HUES64 (cell line): Measurements from ENCODE around the gene TPST1.
A peak's percentile ranks its signal among the peaks of the same experiment; 100 is the strongest.

Source experiments
- H3K27ac ChIP-seq: 2 replicates; pipeline ENCODE4 v1.7.0; 2013; ENCODE audit warnings: low read depth, low read length, inconsistent platforms
- H3K27me3 ChIP-seq: 2 replicates; pipeline ENCODE4 v1.6.1; 2013; ENCODE audit warnings: mild to moderate bottlenecking, low read length; ENCODE audit not compliant: insufficient read depth
- H3K36me3 ChIP-seq: 2 replicates; pipeline ENCODE4 v1.6.1; 2013; ENCODE audit warnings: mild to moderate bottlenecking, low read length; ENCODE audit not compliant: insufficient read depth
- H3K4me1 ChIP-seq: 2 replicates; pipeline ENCODE4 v1.6.1; 2013; ENCODE audit warnings: mild to moderate bottlenecking, low read length, moderate library complexity; ENCODE audit not compliant: insufficient read depth
- H3K4me3 ChIP-seq: 2 replicates; pipeline ENCODE4 v1.5.1; 2013; ENCODE audit warnings: mild to moderate bottlenecking, low read length, moderate library complexity
- H3K9ac ChIP-seq: 2 replicates; pipeline ENCODE4 v1.6.1; 2013; ENCODE audit warnings: mild to moderate bottlenecking, low read depth, low read length
- H3K9me3 ChIP-seq: 2 replicates; pipeline ENCODE4 v1.6.1; 2013; ENCODE audit warnings: low read depth, low read length; ENCODE audit not compliant: insufficient read depth
- WGBS: fragments of 150-250, 120-280 bp; methylation state at CpG from one replicate; pipeline ENCODE4 v1.1.7; 2013; ENCODE audit warnings: missing lambda C conversion rate; 5-methylcytosine and 5-hydroxymethylcytosine counted together

TPST1 gene

GRCh38 chr7:66239467-66239856, 34.3 kb downstream of the TPST1 start:
- H3K27ac ChIP-seq = no peak overlapping the region
- no peaks in the 10 kb centered on the region for H3K27me3 ChIP-seq
- no peak overlapping the region for H3K9ac ChIP-seq
- peaks cover 3% of the 10 kb centered on the region; the same call in 1 of the 2 replicates for H3K36me3 ChIP-seq
- H3K9me3 ChIP-seq = no peaks in the 10 kb centered on the region
- H3K4me1 ChIP-seq = peaks cover 5% of the 10 kb centered on the region; the same call in 1 of the 2 replicates
- no CpG with 5 or more reads among the region's 1 CpG for WGBS
- no peak overlapping the region for H3K4me3 ChIP-seq

- WGBS = 87% methylated on average over 2 of the region's 2 CpGs
- Histone ChIP-seq H3K27ac (no peak overlapping the region), H3K9me3 (no peaks in the 10 kb centered on the region), H3K4me3 (no peak overlapping the region), H3K9ac (no peak overlapping the region), H3K4me1 (0 out of 2 replicates have a peak, but pooled peaks cover 2% of the 10 kb centered on the region), H3K36me3 (peaks cover 3% of the 10 kb centered on the region; the same call in 1 of the 2 replicates), H3K27me3 (no peaks in the 10 kb centered on the region)
These were observed 39.9 kb downstream of the TPST1 start for GRCh38 chr7:66245008-66245407.

GRCh38 chr7:66246554-66247171, 41.5 kb downstream of the TPST1 start:
- no peaks in the 10 kb centered on the region for H3K27me3 ChIP-seq
- no peaks in the 10 kb centered on the region for H3K36me3 ChIP-seq
- no peak overlapping the region for H3K4me3 ChIP-seq
- H3K27ac ChIP-seq = no peak overlapping the region
- 0 out of 2 replicates have a peak, but pooled peaks cover 2% of the 10 kb centered on the region for H3K4me1 ChIP-seq
- H3K9me3 ChIP-seq = no peaks in the 10 kb centered on the region
- WGBS = 71% methylated on average over 2 of the region's 2 CpGs
- H3K9ac ChIP-seq = no peak overlapping the region

GRCh38 chr7:66247380-66248078, 42.4 kb downstream of the TPST1 start:
- Histone ChIP-seq H3K27me3 (no peaks in the 10 kb centered on the region), H3K4me1 (0 out of 2 replicates have a peak, but pooled peaks cover 2% of the 10 kb centered on the region), H3K9ac (no peak overlapping the region), H3K27ac (no peak overlapping the region), H3K9me3 (no peaks in the 10 kb centered on the region), H3K36me3 (no peaks in the 10 kb centered on the region), H3K4me3 (no peak overlapping the region)
- WGBS = over 99% methylated on average over 4 of the region's 4 CpGs

GRCh38 chr7:66250711-66251110, 45.6 kb downstream of the TPST1 start:
- 93% methylated on average over 3 of the region's 3 CpGs for WGBS
- H3K9ac ChIP-seq = no peak overlapping the region
- no peak overlapping the region for H3K27ac ChIP-seq

GRCh38 chr7:66255534-66256100, 50.5 kb downstream of the TPST1 start:
- peaks cover 16% of the 10 kb centered on the region for H3K4me1 ChIP-seq
- H3K9ac ChIP-seq = no peak overlapping the region
- H3K27ac ChIP-seq = no peak overlapping the region
- H3K27me3 ChIP-seq = no peaks in the 10 kb centered on the region
- H3K9me3 ChIP-seq = no peaks in the 10 kb centered on the region
- H3K36me3 ChIP-seq = no peaks in the 10 kb centered on the region
- no peak overlapping the region for H3K4me3 ChIP-seq

More at GRCh38 chr7:66250711-66251110, 45.6 kb downstream of the TPST1 start:
- Histone ChIP-seq H3K36me3 (no peaks in the 10 kb centered on the region), H3K4me3 (no peak overlapping the region), H3K27me3 (no peaks in the 10 kb centered on the region), H3K4me1 (no peaks in the 10 kb centered on the region), H3K9me3 (no peaks in the 10 kb centered on the region)

- no peak overlapping the region for H3K4me3 ChIP-seq
- no peaks in the 10 kb centered on the region for H3K27me3 ChIP-seq
- H3K9me3 ChIP-seq = no peaks in the 10 kb centered on the region
- peaks cover 16% of the 10 kb centered on the region for H3K4me1 ChIP-seq
- H3K36me3 ChIP-seq = no peaks in the 10 kb centered on the region
- WGBS = 45% methylated on average over 1 of the region's 1 CpG
- H3K9ac ChIP-seq = no peak overlapping the region
- H3K27ac ChIP-seq = no peak overlapping the region
These were observed 51.1 kb downstream of the TPST1 start for GRCh38 chr7:66256281-66256680.

- WGBS = 87% methylated on average over 4 of the region's 4 CpGs
- H3K4me3 ChIP-seq = no peak overlapping the region
- H3K36me3 ChIP-seq = no peaks in the 10 kb centered on the region
- H3K27ac ChIP-seq = no peak overlapping the region
- no peak overlapping the region for H3K9ac ChIP-seq
- no peaks in the 10 kb centered on the region for H3K27me3 ChIP-seq
- H3K4me1 ChIP-seq = peaks cover 16% of the 10 kb centered on the region
- no peaks in the 10 kb centered on the region for H3K9me3 ChIP-seq
These were observed 52.3 kb downstream of the TPST1 start for GRCh38 chr7:66257481-66257880.

- Histone ChIP-seq H3K9me3 (no peaks in the 10 kb centered on the region), H3K4me3 (no peak overlapping the region), H3K36me3 (no peaks in the 10 kb centered on the region), H3K27ac (0 out of 2 replicates have a peak overlapping the region, but pooled peaks have one; percentile 1), H3K27me3 (no peaks in the 10 kb centered on the region), H3K9ac (no peak overlapping the region), H3K4me1 (peaks cover 16% of the 10 kb centered on the region)
- 50% methylated on average over 5 of the region's 5 CpGs for WGBS
These were observed 53.3 kb downstream of the TPST1 start for GRCh38 chr7:66258409-66258808.

- H3K4me1 ChIP-seq = peaks cover 16% of the 10 kb centered on the region
- no peak overlapping the region for H3K4me3 ChIP-seq
- no peaks in the 10 kb centered on the region for H3K27me3 ChIP-seq
- H3K36me3 ChIP-seq = peaks cover 2% of the 10 kb centered on the region; the same call in 1 of the 2 replicates
- H3K27ac ChIP-seq = no peak overlapping the region
- H3K9me3 ChIP-seq = peaks cover 31% of the 10 kb centered on the region
- H3K9ac ChIP-seq = no peak overlapping the region
These were observed 56.8 kb downstream of the TPST1 start for GRCh38 chr7:66261941-66262340.

- Histone ChIP-seq H3K36me3 (peaks cover 2% of the 10 kb centered on the region; the same call in 1 of the 2 replicates), H3K27ac (no peak overlapping the region), H3K27me3 (no peaks in the 10 kb centered on the region), H3K9ac (no peak overlapping the region), H3K9me3 (peaks cover 31% of the 10 kb centered on the region), H3K4me1 (peaks cover under 1% of the 10 kb centered on the region; the same call in 1 of the 2 replicates), H3K4me3 (no peak overlapping the region)
- WGBS = 100% methylated on average over 1 of the region's 1 CpG
These were observed 58.8 kb downstream of the TPST1 start for GRCh38 chr7:66263936-66264335.
